Hippocampal formation (tissue), 2 donors: ENCODE results near the gene TOB1.
A peak's percentile ranks its signal among the peaks of the same experiment; 100 is the strongest.

Experiments used
- DNase-seq, 2 donors: peaks; one replicate each; lab custom pipeline; 2025; lab: John Stamatoyannopoulos, UW

The TOB1 gene

DNA sequence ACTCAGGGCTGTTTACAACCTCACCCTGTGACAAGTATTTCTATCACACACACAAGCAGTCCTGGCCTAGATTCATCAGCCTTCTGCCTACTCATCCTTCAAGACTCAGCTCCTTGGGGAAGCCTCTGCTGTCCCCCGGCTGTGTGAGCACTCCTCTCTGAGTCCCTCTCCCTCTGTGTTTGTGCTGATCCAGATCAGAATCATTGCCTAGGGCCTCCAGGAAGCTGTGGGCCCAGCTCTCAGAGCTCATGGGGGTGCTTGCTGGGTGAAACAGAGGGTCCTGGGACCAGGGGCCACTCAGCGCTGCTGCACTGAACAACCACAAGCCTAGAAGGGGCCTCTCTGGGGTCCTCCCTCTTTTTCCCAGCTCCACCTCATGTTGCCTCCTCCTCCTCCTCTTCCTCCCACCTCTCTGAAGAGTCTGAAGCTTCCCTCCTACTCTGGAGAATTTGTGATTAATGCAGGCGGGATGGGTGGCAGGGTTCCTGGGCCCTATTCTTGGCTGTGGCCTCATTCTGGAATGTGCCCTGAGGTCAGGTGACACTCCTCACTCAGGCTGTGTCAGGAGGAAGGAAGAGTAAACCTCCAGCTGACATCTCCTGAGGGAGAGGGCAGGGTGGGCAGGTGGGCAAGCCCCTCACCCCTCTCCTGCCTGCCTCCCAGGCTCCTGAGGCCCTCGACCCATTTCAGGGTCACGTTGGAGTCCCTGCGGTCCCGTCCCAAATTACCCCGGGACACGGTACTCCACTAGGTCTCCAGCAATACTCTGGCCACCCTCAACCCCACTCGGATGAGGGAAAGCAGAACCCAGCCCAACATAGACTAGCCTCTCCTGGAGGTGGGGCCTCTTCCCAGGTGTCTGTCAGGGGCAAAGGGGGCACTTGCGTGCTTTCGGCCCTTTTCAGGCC is 20.7 kb downstream of the TOB1 start:
- DNase-seq, result no peak

DNA sequence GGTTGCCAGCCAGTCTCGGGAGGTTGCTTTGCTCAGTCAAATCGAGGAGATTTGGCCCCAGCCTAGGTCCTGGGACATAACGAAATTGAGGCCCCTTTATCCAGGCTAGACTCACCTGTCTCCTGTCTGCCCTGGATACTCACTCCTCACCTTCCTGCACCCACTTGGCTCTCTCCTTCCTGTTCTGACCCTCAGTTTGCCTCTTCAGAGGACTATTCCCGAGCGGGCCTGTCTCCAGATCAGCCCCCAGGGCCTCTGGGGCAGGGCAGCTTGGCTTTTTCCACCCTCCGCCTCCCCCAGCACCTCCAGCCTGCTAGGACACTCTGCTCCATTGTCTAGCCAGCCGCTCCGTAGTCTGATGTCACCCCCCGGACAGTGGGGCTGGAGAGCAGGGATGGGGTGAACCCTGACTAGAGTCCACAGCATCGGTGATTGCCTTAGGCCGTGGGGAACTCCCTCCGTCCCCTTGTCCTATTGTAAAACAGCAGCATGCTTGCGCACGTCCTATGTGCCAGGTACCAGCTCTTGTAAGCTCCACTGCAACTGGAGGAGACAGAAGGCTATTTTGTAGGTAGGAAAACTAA is 21.9 kb downstream of the TOB1 start:
- DNase-seq, result peak in 1 of 2 donors; percentile 29

DNA sequence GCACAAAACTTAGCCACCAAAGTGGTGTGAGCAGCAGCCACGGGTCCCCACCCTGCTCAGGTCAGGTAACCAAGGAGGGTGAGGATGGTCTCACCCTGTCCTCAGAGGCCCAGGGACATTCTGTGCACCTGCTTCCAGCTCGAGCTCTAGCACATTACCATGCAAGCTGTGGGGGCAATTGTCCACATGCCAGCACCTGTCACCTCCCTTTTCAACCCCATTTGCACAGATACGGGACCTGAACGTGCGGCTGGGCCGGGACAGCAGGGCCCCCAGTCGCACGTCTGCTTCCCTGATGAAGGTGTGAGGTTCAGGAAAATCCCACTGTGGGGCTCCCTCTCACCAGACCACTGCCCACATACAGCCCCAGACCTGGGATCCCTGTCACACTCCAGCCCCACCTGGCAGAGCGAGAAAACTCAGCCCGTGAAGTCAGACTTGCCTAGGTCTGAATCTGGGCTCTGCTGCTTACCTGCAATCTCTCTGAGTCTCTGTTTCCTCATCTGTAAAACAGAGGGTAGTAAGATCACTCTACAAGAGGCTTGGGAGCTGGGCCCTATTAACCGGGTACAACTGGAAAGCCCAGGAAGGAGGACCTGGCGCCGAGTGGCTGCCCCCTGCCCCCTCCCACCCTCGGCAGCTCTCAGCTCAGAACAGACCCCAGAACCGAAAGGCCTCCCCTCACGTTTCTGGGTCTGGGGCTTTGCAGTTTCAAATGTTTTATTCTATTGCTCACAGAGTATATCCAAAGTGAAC is 22.8 kb downstream of the TOB1 start:
- DNase-seq, result no peak

DNA sequence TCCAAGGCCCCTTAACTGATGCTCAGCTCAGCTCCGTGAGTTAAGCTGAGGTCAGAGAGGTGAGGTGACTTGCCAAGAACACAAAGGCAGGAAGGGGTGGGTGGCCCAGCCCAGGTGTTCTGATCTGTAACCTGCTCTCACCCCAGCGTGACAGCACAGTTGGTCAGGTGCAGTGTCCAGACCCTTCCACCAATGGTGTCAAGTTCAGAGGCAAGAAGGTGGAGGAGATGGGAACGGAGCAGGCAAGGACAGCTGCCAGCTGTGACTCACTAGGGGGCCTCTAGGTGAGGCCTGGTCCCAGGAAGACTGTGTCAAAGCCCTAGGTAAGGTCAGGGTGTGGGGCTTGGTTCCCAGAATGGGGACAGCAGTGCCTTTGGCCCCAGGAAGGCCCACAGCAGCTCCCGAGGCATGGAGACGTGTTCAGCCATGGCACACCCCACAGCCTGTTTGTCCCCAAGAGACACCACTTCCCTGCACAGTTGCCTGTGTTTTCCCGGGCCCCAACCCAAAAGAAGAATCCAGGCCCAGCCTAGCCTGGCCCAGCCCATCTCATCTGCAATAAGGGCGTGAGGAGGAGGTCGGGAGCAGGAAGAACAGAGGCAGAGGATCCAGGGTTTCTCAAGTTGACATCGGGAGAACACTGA is 23.5 kb downstream of the TOB1 start:
- no peak for DNase-seq

GRCh38 chr17:50841949-50842354 is 24.2 kb downstream of the TOB1 start:
- DNase-seq, result peak; percentile 62 to 77

- DNase-seq, result no peak
These were observed 24.7 kb downstream of the TOB1 start for GRCh38 chr17:50841277-50841948.

GRCh38 chr17:50840311-50840851 is 25.8 kb downstream of the TOB1 start:
- no peak for DNase-seq

DNA sequence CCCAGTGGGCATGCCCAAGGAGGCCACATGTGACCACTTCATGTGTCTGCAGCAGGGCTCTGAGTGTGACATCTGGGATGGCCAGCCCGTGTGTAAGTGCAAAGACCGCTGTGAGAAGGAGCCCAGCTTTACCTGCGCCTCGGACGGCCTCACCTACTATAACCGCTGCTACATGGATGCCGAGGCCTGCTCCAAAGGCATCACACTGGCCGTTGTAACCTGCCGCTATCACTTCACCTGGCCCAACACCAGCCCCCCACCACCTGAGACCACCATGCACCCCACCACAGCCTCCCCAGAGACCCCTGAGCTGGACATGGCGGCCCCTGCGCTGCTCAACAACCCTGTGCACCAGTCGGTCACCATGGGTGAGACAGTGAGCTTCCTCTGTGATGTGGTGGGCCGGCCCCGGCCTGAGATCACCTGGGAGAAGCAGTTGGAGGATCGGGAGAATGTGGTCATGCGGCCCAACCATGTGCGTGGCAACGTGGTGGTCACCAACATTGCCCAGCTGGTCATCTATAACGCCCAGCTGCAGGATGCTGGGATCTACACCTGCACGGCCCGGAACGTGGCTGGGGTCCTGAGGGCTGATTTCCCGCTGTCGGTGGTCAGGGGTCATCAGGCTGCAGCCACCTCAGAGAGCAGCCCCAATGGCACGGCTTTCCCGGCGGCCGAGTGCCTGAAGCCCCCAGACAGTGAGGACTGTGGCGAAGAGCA is 26.4 kb downstream of the TOB1 start:
- DNase-seq, result no peak

DNA sequence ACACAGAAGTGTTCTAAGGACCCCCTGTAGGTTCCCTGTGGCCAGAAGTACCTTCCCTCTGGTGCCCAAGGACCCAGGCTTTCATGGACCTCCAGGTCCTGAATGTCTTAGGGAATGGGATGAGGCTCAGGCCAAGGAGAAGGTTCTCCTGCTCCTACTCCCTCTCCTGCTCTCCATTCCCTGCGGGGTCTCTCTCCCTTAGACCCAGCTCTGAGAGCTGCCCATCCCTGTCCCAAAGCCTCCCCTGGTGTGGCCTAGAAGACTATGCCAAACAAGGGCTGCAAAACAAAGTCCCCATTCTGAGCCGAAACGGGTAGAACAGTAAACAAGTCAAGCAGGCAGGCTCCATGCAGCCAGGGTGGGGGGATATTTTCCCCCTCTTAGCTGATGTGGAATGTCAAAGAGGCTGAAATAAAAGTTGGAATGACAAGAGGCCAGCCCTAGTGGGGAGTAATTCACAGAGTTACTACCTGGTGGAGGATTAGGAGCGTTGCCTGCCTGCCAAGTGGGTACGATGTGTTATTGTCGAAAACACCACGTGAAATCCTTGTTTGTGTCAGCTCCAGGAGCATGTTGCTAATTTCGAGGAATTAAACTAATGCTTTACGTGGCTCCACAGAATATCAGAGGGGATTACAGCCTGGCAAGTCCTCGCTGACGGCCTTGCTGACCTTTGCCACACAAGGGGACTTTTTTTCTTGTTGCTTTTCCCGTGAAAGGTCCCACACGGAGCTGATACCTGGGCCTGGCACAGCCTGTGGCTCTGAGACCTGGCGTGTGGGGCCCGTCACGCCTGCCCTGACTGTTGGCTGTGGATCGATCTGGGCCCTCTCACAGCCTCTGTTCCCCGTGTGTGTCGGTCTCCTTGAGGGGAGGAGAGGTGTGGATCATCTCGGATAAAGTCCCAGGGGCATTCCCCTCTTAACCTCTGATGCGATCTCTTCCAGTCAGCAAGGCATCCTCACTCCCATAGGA is 27.9 kb downstream of the TOB1 start:
- peak; percentile 56 to 69 for DNase-seq

DNA sequence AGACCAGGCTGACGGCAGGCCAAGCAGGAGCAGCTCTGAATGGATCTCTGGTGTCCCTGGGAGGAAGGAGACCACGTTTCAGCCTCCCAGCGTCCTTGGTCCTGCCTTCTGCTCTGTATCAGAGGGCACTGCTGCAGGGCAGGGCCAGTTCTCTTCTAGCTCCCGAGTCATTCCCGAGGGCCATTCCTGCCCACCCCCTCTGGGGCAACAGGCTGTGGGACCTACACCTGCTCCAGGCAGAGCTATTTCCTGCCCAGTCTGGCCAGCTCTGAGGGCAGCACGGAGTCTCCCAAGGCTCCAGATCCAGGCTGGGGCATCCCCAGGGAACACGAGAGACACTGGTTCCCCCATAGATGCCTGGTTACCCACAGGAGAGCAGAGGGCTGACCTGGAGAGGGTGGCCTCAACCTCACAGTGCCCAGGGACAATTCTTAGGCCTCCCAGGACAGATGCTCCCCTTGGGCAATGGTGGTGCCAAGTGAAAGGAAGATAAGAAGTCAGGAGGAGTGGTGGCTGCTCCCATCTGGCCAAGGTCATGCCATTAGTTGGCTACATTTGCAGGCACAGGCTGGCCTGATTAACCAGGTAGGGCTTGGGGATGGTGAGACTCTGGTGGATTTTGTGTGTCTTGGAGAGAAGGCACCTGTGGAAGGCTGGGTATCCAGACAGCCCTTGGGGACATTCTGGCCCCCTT is 28.7 kb downstream of the TOB1 start:
- no peak for DNase-seq

DNA sequence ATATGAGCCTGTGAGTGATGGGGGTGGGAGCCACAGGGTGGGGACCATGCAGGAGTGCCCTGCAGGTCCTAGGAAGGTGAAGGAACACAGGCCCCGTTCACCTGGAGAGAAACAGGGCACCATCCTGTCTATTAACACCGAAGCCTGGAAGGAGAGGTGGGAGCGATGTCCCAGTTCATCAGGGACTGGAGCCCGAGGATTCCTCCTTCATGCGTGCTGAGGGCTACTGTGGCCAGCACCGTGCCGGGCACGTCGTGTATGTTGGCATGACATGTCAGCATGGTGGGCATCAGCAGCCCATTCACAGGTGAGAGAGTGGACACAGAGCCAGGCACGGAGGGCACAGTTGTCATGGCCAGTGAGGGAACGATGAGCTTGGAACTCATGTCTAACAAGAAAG is 29.3 kb downstream of the TOB1 start:
- DNase-seq, result no peak

DNA sequence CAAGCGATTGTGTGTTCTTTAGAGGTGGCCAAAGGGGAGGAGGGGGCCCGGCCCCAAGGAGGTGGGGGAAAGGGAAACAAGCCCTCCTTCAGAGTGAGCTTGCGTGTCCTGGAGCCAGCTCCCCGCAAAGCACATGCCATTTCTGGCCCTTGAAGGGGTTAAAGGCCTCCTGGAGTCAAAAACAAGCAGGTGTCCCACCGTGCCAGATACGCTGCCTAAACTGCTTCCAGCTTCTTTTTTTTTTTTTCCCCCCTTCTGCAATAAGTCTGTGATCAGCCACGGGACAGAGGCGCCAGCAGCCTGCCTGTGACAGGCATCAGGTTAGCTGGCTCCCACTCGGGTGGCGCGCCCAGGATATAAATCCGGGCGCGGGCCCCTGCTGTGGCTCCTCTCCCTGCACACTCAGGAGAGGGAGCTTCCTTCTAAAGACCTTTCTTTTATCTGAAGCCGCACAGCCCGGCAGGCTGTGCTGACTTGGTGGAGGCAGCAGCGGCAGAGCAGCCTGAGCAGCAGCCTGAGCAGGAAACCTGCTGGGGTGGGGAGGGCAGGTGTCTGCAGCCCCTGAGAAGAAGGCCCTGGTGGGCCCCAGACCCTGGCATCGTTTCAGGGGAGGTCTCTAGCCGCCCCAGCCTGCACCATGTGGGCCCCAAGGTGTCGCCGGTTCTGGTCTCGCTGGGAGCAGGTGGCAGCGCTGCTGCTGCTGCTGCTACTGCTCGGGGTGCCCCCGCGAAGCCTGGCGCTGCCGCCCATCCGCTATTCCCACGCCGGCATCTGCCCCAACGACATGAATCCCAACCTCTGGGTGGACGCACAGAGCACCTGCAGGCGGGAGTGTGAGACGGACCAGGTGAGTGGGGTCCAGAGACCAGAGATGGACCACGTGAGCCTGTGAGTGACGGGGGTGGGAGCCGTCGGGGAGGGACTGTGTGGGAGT is 30.6 kb downstream of the TOB1 start, which contains the start of gene WFIKKN2:
Gene WFIKKN2, plus strand, starts transcription at position 286 of the 934 bp plus-strand sequence. Its CDS starts 352 bp downstream, at position 638.
- no peak for DNase-seq

DNA sequence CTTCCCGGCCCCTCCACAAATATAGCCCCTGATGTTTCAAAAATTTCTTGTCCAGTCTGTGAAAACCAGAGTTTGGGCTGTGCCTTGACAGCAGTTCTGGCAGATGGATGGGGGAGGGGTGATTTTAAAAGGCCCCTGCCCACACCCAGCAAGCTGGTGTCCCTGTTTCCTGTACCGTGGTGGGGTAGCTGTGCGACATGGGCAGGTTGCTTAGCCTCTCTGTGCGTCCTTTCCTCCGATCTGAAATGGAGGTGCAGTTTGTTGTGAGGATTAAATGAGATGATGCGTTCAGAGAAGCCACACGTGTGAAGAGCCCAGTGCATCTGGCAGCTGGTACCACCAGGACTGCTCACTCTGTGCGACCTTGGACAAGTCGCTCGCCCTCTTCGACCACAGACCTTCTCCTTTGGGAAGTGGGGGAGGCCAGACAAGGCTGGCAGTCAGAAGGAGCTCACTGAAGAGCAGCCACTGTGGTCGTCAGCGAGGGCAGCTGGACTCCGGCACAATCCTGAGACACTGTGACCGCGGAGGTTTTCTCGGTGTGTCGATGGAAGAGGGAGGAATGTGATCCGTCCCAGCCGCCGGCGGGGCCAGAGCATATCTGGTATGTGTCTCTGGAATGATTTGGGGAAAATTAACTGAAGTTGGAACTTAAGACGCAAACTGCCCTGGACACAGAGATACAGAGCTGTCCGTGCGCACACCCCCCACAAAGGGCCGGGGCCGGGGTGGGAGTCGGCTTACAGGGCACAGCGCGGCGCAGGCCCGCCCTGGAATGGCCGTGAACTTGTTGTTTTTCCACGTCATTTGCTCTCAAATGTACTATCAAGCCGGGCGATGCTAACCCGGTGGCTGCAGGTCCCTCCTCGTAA is 31.5 kb downstream of the TOB1 start:
- DNase-seq, result no peak

DNA sequence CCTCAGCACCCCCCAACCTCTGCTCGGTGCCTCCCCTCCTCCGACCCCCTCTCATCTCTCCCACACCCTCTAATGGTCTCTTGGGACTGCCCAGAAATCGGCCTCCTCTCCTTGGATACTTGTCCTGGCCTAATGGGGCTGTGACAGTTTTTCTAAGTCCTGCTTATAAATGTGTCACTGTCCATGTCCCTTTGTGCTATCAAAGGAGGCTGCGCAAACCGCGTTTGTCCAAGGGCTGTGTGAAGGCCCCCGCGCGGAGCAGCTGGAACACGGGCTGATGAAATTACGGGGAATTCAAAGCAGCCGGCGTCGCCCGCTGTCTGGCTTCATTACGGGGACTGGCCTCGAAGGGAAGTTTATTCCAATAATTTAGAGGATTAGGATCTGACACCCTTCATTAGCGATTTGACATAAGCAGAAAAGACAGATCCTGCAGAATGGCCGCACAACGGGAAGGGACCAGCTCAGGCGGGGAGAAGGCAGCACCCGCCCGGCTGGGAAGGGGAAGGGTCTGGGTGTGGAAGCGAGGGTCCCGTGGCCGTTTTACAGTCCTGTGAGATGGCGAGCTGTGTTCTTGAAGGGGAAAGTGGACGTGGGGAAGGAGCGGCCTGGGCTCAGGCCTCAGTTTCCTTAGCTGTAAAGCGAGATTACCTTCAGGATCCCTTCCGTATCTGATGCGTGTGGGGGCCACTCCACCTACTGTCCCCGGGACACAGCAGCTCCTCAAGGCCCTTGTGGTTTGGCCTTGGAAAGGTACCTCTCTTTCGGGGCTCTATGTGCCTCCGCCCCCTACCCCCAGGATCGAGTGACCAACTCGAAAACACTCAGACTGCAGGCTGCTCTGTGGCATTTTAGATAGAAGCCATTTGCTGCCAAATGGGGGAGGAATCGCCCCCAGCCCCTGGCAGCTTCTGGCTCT is 32.4 kb downstream of the TOB1 start:
- no peak for DNase-seq

DNA sequence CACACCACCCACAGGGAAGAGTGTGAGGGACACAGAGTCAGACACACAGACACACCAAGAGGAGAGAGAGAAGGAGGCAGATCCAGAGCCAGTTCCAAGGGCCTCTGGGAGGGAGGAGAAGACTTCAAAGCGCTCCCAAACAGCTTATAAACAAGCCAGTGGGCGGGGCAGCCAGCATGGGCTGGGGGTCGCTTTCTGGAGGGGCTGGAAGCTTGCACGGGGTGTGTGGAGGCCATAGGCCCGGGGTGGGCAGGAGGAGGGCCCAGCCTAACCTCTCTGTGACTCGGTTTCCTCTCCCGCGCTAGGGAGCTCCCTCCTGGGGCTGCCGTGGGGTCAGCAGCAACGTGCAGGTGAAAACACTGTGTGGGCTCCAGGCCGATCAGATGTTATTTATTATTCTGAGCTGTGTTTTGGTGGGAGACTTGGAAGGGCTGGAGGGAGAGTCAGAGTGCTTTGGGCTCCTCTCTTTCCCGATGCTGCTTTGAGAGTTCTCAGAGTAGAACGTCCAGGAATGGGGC is 33.2 kb downstream of the TOB1 start:
- no peak for DNase-seq
